ENCODE data around the gene CRIP3. TPM values are rescaled to one million over a fixed set of nuclear protein-coding genes. Genes with fewer than 3 reads are reported as not detected.

Gene CRIP3
- total and polyA plus RNA-seq, 2 of the 13 experiments (the other 11 are each of a cell fraction or from before 2014, with no cell fraction given), result 6.3 to 9.3 TPM

- TF ChIP-seq KLF11 (CRISPR knock-in tag; IDR thresholded peaks at IDR 0.05) (0 out of 2 replicates have a peak, but pooled peaks have one; percentile 21), ZNF746 (CRISPR knock-in tag; IDR thresholded peaks at IDR 0.05) (peak; percentile 91), ZNF788 (CRISPR knock-in tag; IDR thresholded peaks at IDR 0.05; ENCODE audit: borderline replicate concordance) (no peak), ADNP (CRISPR knock-in tag; IDR thresholded peaks at IDR 0.05) (no peak), ZNF776 (CRISPR knock-in tag; IDR thresholded peaks at IDR 0.05) (0 out of 2 replicates have a peak, but pooled peaks have one; percentile 59), FOXA1 (IDR thresholded peaks at IDR 0.05) (no peak), FOXA1 (CRISPR knock-in tag; IDR thresholded peaks at IDR 0.05) (peak; percentile 73), ZNF549 (CRISPR knock-in tag; IDR thresholded peaks at IDR 0.05) (no peak), ZNF772 (CRISPR knock-in tag; IDR thresholded peaks at IDR 0.05) (peak; percentile 14; the same call in 1 of the 2 replicates), ZBTB39 (CRISPR knock-in tag; IDR thresholded peaks at IDR 0.05) (0 out of 2 replicates have a peak, but pooled peaks have one; percentile 4), RNF219 (CRISPR knock-in tag; IDR thresholded peaks at IDR 0.05) (no peak), ETV5 (CRISPR knock-in tag; IDR thresholded peaks at IDR 0.05; ENCODE audit: borderline replicate concordance) (peak; percentile 42; the same call in 1 of the 2 replicates), SNAI1 (CRISPR knock-in tag; IDR thresholded peaks at IDR 0.05; ENCODE audit: borderline replicate concordance) (0 out of 2 replicates have a peak, but pooled peaks have one; percentile 4), KDM6A (CRISPR knock-in tag; IDR thresholded peaks at IDR 0.05; ENCODE audit: low read depth) (peak; percentile 32)
- TF ChIP-seq, protein P1, sequence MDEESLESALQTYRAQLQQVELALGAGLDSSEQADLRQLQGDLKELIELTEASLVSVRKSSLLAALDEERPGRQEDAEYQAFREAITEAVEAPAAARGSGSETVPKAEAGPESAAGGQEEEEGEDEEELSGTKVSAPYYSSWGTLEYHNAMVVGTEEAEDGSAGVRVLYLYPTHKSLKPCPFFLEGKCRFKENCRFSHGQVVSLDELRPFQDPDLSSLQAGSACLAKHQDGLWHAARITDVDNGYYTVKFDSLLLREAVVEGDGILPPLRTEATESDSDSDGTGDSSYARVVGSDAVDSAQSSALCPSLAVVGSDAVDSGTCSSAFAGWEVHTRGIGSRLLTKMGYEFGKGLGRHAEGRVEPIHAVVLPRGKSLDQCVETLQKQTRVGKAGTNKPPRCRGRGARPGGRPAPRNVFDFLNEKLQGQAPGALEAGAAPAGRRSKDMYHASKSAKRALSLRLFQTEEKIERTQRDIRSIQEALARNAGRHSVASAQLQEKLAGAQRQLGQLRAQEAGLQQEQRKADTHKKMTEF (CRISPR knock-in tag; IDR thresholded peaks at IDR 0.05), result peak; percentile 36; the same call in 1 of the 2 replicates
- TF ChIP-seq, protein P2, sequence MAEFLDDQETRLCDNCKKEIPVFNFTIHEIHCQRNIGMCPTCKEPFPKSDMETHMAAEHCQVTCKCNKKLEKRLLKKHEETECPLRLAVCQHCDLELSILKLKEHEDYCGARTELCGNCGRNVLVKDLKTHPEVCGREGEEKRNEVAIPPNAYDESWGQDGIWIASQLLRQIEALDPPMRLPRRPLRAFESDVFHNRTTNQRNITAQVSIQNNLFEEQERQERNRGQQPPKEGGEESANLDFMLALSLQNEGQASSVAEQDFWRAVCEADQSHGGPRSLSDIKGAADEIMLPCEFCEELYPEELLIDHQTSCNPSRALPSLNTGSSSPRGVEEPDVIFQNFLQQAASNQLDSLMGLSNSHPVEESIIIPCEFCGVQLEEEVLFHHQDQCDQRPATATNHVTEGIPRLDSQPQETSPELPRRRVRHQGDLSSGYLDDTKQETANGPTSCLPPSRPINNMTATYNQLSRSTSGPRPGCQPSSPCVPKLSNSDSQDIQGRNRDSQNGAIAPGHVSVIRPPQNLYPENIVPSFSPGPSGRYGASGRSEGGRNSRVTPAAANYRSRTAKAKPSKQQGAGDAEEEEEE (CRISPR knock-in tag; IDR thresholded peaks at IDR 0.05; ENCODE audit: borderline replicate concordance), result 0 out of 2 replicates have a peak, but pooled peaks have one; percentile 26
- TF ChIP-seq, protein P3, sequence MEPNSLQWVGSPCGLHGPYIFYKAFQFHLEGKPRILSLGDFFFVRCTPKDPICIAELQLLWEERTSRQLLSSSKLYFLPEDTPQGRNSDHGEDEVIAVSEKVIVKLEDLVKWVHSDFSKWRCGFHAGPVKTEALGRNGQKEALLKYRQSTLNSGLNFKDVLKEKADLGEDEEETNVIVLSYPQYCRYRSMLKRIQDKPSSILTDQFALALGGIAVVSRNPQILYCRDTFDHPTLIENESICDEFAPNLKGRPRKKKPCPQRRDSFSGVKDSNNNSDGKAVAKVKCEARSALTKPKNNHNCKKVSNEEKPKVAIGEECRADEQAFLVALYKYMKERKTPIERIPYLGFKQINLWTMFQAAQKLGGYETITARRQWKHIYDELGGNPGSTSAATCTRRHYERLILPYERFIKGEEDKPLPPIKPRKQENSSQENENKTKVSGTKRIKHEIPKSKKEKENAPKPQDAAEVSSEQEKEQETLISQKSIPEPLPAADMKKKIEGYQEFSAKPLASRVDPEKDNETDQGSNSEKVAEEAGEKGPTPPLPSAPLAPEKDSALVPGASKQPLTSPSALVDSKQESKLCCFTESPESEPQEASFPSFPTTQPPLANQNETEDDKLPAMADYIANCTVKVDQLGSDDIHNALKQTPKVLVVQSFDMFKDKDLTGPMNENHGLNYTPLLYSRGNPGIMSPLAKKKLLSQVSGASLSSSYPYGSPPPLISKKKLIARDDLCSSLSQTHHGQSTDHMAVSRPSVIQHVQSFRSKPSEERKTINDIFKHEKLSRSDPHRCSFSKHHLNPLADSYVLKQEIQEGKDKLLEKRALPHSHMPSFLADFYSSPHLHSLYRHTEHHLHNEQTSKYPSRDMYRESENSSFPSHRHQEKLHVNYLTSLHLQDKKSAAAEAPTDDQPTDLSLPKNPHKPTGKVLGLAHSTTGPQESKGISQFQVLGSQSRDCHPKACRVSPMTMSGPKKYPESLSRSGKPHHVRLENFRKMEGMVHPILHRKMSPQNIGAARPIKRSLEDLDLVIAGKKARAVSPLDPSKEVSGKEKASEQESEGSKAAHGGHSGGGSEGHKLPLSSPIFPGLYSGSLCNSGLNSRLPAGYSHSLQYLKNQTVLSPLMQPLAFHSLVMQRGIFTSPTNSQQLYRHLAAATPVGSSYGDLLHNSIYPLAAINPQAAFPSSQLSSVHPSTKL (CRISPR knock-in tag; IDR thresholded peaks at IDR 0.05), result peak; percentile 69
These were observed 30.7 kb downstream of the CRIP3 start (continued) for GRCh38 chr6:43277643-43278523.
